Omental fat pad (tissue), 4 donors: ENCODE measurements around the gene SMPDL3B. TPM values are rescaled to one million over a fixed set of nuclear protein-coding genes. Genes with fewer than 3 reads are reported as not detected.

Experiments
- ATAC-seq: fragments of 150-250 bp; one replicate; pipeline ENCODE4 v1.9.1; 2016; ENCODE audit warnings: mild to moderate bottlenecking, moderate library complexity; ENCODE audit not compliant: low FRiP score
- DNase-seq: peaks from one replicate; pipeline ENCODE4 v3.0.0-alpha.2; 2019; ENCODE audit warnings: low spot score
- total RNA-seq, 4 donors: library from RNA; depleted of rRNA; stranded (reverse); fragments of >200 nt; gene quantifications; one replicate each; pipeline ENCODE4 v1.1.0, GENCODE V29; 2016
- TF ChIP-seq, protein P1 (sequence below), 3 donors: fragments of 450-650 bp; IDR thresholded peaks; one replicate each; pipeline ENCODE4 v1.5.1; 2016 to 2017; ENCODE audit warnings: antibody characterized with exemption in 3 of 3, mild to moderate bottlenecking in 3 of 3, moderate library complexity in 2 of 3

Gene SMPDL3B
- total RNA-seq, 4 donors from 2014 or later: 0.63 to 17.2 (median 3.6) TPM

- no peak for ATAC-seq
- TF ChIP-seq, protein P1, sequence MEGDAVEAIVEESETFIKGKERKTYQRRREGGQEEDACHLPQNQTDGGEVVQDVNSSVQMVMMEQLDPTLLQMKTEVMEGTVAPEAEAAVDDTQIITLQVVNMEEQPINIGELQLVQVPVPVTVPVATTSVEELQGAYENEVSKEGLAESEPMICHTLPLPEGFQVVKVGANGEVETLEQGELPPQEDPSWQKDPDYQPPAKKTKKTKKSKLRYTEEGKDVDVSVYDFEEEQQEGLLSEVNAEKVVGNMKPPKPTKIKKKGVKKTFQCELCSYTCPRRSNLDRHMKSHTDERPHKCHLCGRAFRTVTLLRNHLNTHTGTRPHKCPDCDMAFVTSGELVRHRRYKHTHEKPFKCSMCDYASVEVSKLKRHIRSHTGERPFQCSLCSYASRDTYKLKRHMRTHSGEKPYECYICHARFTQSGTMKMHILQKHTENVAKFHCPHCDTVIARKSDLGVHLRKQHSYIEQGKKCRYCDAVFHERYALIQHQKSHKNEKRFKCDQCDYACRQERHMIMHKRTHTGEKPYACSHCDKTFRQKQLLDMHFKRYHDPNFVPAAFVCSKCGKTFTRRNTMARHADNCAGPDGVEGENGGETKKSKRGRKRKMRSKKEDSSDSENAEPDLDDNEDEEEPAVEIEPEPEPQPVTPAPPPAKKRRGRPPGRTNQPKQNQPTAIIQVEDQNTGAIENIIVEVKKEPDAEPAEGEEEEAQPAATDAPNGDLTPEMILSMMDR (IDR thresholded peaks at IDR 0.05): no peak
- DNase-seq: no peak
These were observed 45.3 kb upstream of the SMPDL3B start for GRCh38 chr1:27889506-27889905.

GRCh38 chr1:27891196-27891889, 43.5 kb upstream of the SMPDL3B start:
- ATAC-seq: no peak
- no peak for DNase-seq
- TF ChIP-seq, protein P1 (IDR thresholded peaks at IDR 0.05): no peak

DNA sequence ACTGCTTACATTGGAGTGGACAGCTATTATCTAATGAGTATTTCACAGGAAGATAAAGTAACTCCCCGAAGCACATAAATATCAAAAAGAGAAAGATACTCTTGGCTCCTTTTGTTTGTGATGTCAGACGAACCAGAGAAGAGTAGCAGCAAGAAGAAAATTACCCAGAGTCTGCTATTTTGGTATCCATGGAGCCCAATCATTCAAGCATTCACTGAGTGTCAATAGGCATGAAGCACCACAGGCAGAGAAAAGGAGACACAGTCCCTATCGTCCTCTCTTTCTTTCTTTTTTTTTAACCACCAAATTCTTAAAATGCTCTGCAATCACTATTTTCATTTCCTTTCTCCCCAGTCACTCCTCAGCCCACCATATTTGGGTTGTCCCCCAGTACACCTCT, 40.3 kb upstream of the SMPDL3B start:
- TF ChIP-seq, protein P1 (IDR thresholded peaks at IDR 0.05): no peak
- no peak for DNase-seq
- no peak for ATAC-seq

GRCh38 chr1:27906759-27907158, 28.0 kb upstream of the SMPDL3B start:
- TF ChIP-seq, protein P1 (IDR thresholded peaks at IDR 0.05): no peak
- no peak for DNase-seq
- no peak for ATAC-seq

- ATAC-seq: no peak
- TF ChIP-seq, protein P1 (IDR thresholded peaks at IDR 0.05): no peak
- DNase-seq: no peak
These were observed 22.4 kb upstream of the SMPDL3B start for GRCh38 chr1:27912429-27912828.

DNA sequence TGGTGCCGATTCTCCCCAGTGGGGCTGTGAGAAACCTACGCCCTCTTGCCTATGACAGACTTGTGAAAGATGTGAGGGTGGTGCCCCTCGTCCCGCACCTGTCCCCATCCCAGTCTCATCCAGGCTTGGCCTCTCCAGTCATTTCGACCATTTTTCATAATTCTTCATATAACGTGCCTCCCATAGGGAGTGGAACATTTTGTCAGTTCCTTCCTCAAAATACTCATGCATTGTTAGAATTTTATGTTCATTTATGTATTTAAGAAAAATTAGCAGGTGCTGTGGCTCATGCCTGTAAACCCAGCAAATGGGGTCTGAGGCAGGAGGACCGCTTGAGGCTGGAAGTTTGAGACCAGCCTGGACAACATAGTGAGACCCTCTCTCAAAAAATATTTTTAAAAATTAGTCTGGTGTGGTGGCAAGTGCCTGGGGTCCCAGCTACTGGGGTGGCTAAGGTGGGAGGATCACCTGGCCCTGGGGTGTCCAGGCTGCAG, 19.7 kb upstream of the SMPDL3B start:
- ATAC-seq: no peak
- TF ChIP-seq, protein P1 (IDR thresholded peaks at IDR 0.05): no peak
- no peak for DNase-seq

DNA sequence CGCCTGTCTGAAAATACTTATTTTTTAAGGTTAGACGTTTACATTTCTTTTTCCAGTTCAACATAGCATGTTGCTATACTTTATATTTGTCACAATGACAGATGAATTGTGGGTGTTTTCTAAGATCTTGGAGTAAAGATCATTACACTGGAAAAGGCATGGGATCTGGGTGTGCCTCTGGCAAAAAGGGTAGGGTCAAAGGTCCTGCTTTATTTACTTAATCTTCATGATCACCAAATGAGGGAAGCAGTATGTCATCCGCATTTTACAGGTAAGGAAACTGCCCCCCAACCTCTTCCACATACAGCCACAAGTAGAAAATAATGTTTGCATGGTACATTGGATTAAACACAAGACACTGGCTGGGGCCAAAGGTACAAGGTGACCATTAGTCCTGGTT, 12.5 kb upstream of the SMPDL3B start:
- TF ChIP-seq, protein P1 (IDR thresholded peaks at IDR 0.05): no peak
- ATAC-seq (no peak), DNase-seq (no peak)
